Gastroesophageal sphincter (tissue), 4 donors: ENCODE data around the gene KLHL8. TPM values are rescaled to one million over a fixed set of nuclear protein-coding genes. Genes with fewer than 3 reads are reported as not detected.

ENCODE experiments used
- ATAC-seq: fragments of 150-250 bp; one replicate; pipeline ENCODE4 v1.9.1; 2016; ENCODE audit warnings: mild to moderate bottlenecking, moderate library complexity
- H3K27ac ChIP-seq, 4 donors: fragments of 200-600 bp; sonication (generic) in 3 of 4; 1 replicate in 3 of 4; 2 replicates in 1 of 4; pipeline ENCODE4 v1.5.1; 2016 to 2019
- H3K27me3 ChIP-seq: fragments of 200-600 bp; sonication (generic); one replicate; pipeline ENCODE4 v1.5.1; 2019
- H3K36me3 ChIP-seq, 2 donors: fragments of 200-600 bp; sonication (generic); one replicate each; pipeline ENCODE4 v1.5.1; 2019; ENCODE audit warnings: control low read depth in 1 of 2
- H3K4me1 ChIP-seq, 3 donors: fragments of 200-600 bp; sonication (generic); 1 replicate in 2 of 3; 2 replicates in 1 of 3; pipeline ENCODE4 v1.5.1; 2016 to 2019; ENCODE audit warnings: control low read depth in 2 of 3
- H3K4me3 ChIP-seq, 2 donors: fragments of 200-600 bp; sonication (generic); one replicate each; pipeline ENCODE4 v1.5.1; 2019; ENCODE audit warnings: mild to moderate bottlenecking in 1 of 2, moderate library complexity in 1 of 2
- H3K9me3 ChIP-seq, 3 donors: fragments of 200-600 bp; sonication (generic); one replicate each; pipeline ENCODE4 v1.5.1; 2017 to 2019; ENCODE audit warnings: control low read depth in 2 of 3
- EP300 ChIP-seq: sonication (generic); formaldehyde crosslinking; IDR thresholded peaks from one replicate; pipeline ENCODE4 v1.6.1; 2017; ENCODE audit warnings: antibody characterized with exemption, mild to moderate bottlenecking
- POLR2A ChIP-seq, 2 donors: fragments of 450-650 bp; IDR thresholded peaks; one replicate each; pipeline ENCODE4 v1.6.1; 2017; ENCODE audit warnings: antibody characterized with exemption in 2 of 2, mild to moderate bottlenecking in 2 of 2, moderate library complexity in 1 of 2
- POLR2AphosphoS5 ChIP-seq: sonication (generic); formaldehyde crosslinking; IDR thresholded peaks from one replicate; pipeline ENCODE4 v1.6.1; 2017; ENCODE audit warnings: antibody characterized with exemption
- WGBS, 2 donors: methylation state at CpG; one replicate each; pipeline ENCODE4 v1.1.5; 2018; ENCODE audit warnings: low coverage in 1 of 2; 5-methylcytosine and 5-hydroxymethylcytosine counted together
- total RNA-seq, 4 donors: library from RNA; depleted of rRNA; stranded (reverse); fragments of >200 nt; gene quantifications; one replicate each; pipeline ENCODE4 v1.1.0, GENCODE V29; 2016
- TF ChIP-seq, protein P1 (sequence below), 4 experiments: fragments of 200-600 bp in 2 of 4; fragments of 450-650 bp in 2 of 4; sonication (generic) in 1 of 4; IDR thresholded peaks; one replicate each; pipeline ENCODE4 v1.5.1; 2017 to 2019; ENCODE audit warnings: antibody characterized with exemption in 4 of 4, mild to moderate bottlenecking in 2 of 4, moderate library complexity in 2 of 4

The KLHL8 gene
- total RNA-seq, 4 donors from 2014 or later: 9.1 to 17.6 (median 13.0) TPM

DNA sequence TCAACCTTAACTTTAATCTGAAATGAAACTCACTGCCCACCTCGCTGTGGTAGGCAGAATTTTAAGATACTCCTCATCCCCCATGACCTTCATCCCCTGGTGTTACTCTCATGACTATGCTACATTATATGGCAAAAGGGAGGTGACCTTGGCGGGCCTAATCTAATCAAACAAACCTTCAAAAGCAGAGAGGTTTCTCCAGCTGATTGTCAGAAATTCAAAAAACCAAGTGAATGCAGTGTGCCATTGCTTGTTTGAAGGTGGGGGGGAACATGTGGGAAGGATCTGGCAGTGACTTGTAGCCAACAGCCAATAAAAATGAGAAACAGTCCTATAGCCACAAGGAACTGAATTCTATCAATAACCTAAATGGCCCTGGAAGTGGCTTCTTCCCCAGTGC, 48.5 kb downstream of the KLHL8 start:
- no peak for ATAC-seq
- H3K9me3 ChIP-seq: no peaks in the 10 kb centered on the region

GRCh38 chr4:87166296-87166854, 54.0 kb downstream of the KLHL8 start:
- Histone ChIP-seq H3K27ac (no peak overlapping the region), H3K36me3 (peaks cover 0 to 59% of the 10 kb centered on the region in 2 donors), H3K4me3 (no peak overlapping the region), H3K27me3 (no peaks in the 10 kb centered on the region), H3K9me3 (no peaks in the 10 kb centered on the region), H3K4me1 (no peaks in the 10 kb centered on the region)
- TF ChIP-seq, protein P1, sequence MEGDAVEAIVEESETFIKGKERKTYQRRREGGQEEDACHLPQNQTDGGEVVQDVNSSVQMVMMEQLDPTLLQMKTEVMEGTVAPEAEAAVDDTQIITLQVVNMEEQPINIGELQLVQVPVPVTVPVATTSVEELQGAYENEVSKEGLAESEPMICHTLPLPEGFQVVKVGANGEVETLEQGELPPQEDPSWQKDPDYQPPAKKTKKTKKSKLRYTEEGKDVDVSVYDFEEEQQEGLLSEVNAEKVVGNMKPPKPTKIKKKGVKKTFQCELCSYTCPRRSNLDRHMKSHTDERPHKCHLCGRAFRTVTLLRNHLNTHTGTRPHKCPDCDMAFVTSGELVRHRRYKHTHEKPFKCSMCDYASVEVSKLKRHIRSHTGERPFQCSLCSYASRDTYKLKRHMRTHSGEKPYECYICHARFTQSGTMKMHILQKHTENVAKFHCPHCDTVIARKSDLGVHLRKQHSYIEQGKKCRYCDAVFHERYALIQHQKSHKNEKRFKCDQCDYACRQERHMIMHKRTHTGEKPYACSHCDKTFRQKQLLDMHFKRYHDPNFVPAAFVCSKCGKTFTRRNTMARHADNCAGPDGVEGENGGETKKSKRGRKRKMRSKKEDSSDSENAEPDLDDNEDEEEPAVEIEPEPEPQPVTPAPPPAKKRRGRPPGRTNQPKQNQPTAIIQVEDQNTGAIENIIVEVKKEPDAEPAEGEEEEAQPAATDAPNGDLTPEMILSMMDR (IDR thresholded peaks at IDR 0.05): no peak
- TF ChIP-seq EP300 (no peak), POLR2AphosphoS5 (no peak), POLR2A (IDR thresholded peaks at IDR 0.05) (no peak)
- ATAC-seq: no peak
- WGBS, 2 donors: 67 to 92% methylated on average over 2 to 3 of the region's 3 CpGs

More for the DNA sequence above, 48.5 kb downstream of the KLHL8 start:
- Histone ChIP-seq H3K4me1 (no peaks in the 10 kb centered on the region), H3K27me3 (no peaks in the 10 kb centered on the region), H3K36me3 (peaks cover 0 to 49% of the 10 kb centered on the region in 2 donors), H3K27ac (no peak overlapping the region), H3K4me3 (no peak overlapping the region)
- WGBS, 2 donors: 92 to 100% methylated on average over 1 to 2 of the region's 2 CpGs
- TF ChIP-seq EP300: no peak
- TF ChIP-seq, protein P1 (IDR thresholded peaks at IDR 0.05): no peak
- TF ChIP-seq POLR2A (IDR thresholded peaks at IDR 0.05): no peak
- no peak for TF ChIP-seq POLR2AphosphoS5

GRCh38 chr4:87165892-87166291, 54.5 kb downstream of the KLHL8 start:
- Histone ChIP-seq H3K4me1 (no peaks in the 10 kb centered on the region), H3K36me3 (peaks cover 0 to 59% of the 10 kb centered on the region in 2 donors), H3K27me3 (no peaks in the 10 kb centered on the region), H3K9me3 (no peaks in the 10 kb centered on the region), H3K4me3 (no peak overlapping the region), H3K27ac (no peak overlapping the region)
- 95 to 100% methylated on average over 1 of the region's 1 CpG for WGBS, 2 donors
- no peak for TF ChIP-seq POLR2AphosphoS5
- no peak for TF ChIP-seq EP300
- TF ChIP-seq, protein P1 (IDR thresholded peaks at IDR 0.05): no peak
- no peak for TF ChIP-seq POLR2A (IDR thresholded peaks at IDR 0.05)
- ATAC-seq: no peak

DNA sequence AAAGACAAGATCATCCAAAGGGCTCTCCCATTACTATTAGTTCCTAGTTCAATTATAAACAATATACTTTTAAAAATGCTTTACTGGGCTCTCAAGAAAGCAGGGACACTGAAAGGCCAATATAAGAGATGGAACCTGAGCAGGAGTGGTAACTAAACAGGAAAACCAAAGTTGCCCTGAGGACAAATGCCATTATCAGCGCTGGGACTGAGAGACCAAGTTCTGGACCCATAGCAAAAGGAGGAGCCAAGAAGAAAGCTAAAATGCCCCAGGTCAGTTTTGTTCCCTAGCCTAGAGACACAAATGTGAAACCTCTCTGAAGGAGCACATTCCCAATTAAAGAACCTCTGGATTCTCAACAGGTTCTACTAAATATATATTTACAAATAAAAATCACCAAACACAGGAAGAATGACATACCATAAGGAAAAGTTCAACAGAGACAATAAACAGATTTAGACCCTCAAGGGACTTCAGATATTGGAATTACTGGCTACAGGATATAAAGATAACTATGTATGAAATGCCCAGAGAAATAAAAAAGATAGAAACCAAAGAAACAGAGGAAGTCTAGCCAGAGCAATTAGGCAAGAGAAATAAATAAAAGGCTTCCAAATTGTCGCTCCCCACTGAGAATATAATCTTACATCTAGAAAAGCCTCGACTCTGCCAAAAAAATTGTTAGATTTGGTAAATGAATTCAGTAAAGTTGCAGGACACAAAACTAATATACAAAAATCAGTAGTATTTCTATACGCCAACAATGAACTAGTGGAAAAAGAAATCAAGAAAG, 67.1 kb downstream of the KLHL8 start:
- no peaks in the 10 kb centered on the region for H3K27me3 ChIP-seq
- no peak overlapping the region for H3K27ac ChIP-seq
- ATAC-seq: no peak
- H3K9me3 ChIP-seq: no peaks in the 10 kb centered on the region
- H3K4me1 ChIP-seq: peaks cover 0 to 7% (median 0%) of the 10 kb centered on the region in 3 donors
- H3K36me3 ChIP-seq: no peaks in the 10 kb centered on the region
- no peak overlapping the region for H3K4me3 ChIP-seq
- 66 to 81% methylated on average over 4 of the region's 4 CpGs for WGBS, 2 donors
- no peak for TF ChIP-seq EP300
- TF ChIP-seq POLR2AphosphoS5: no peak
- no peak for TF ChIP-seq POLR2A (IDR thresholded peaks at IDR 0.05)
- TF ChIP-seq, protein P1 (IDR thresholded peaks at IDR 0.05): no peak
